ENCODE results near the gene OR6X1. TPM values are rescaled to one million over a fixed set of nuclear protein-coding genes. Genes with fewer than 3 reads are reported as not detected.

OR6X1 gene, protein sequence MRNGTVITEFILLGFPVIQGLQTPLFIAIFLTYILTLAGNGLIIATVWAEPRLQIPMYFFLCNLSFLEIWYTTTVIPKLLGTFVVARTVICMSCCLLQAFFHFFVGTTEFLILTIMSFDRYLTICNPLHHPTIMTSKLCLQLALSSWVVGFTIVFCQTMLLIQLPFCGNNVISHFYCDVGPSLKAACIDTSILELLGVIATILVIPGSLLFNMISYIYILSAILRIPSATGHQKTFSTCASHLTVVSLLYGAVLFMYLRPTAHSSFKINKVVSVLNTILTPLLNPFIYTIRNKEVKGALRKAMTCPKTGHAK
- not detected for total RNA-seq

DNA sequence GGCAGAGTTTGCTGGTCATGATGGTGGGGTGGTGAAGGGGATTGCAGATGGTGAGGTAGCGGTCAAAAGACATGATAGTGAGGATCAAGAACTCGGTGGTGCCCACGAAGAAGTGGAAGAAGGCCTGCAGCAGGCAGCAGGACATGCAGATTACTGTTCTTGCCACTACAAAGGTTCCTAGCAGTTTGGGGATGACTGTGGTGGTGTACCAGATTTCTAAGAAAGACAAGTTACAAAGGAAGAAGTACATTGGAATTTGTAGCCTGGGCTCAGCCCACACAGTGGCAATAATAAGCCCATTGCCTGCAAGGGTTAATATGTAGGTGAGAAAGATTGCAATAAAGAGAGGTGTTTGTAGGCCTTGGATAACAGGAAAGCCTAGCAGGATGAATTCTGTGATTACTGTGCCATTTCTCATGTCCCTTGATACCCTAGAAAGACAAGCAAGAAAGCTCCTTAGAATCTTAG lies at the start of gene OR6X1:
TSS of gene OR6X1 (minus strand) at position 418 of the 468 bp plus-strand sequence. CDS start at position 418, 0 bp downstream.
- no peaks in the 10 kb centered on the region for H3K36me3 ChIP-seq
- intact Hi-C loops (cut with DNase I) = no loop called here
- no peak within 1 kb of the TSS for H3K9ac ChIP-seq (ENCODE audit: low read depth in 2 of 2, low read length in 2 of 2)
- no peaks in the 10 kb centered on the region for H3K27me3 ChIP-seq
- TF ChIP-seq, protein P1, sequence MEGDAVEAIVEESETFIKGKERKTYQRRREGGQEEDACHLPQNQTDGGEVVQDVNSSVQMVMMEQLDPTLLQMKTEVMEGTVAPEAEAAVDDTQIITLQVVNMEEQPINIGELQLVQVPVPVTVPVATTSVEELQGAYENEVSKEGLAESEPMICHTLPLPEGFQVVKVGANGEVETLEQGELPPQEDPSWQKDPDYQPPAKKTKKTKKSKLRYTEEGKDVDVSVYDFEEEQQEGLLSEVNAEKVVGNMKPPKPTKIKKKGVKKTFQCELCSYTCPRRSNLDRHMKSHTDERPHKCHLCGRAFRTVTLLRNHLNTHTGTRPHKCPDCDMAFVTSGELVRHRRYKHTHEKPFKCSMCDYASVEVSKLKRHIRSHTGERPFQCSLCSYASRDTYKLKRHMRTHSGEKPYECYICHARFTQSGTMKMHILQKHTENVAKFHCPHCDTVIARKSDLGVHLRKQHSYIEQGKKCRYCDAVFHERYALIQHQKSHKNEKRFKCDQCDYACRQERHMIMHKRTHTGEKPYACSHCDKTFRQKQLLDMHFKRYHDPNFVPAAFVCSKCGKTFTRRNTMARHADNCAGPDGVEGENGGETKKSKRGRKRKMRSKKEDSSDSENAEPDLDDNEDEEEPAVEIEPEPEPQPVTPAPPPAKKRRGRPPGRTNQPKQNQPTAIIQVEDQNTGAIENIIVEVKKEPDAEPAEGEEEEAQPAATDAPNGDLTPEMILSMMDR (IDR thresholded peaks at IDR 0.05) = no peak
- H3K27ac ChIP-seq = no peak within 1 kb of the TSS
- no peaks in the 10 kb centered on the region for H3K4me1 ChIP-seq
- no peak for DNase-seq
- H3K9me3 ChIP-seq = no peaks in the 10 kb centered on the region
- H3K4me3 ChIP-seq = no peak within 1 kb of the TSS

DNA sequence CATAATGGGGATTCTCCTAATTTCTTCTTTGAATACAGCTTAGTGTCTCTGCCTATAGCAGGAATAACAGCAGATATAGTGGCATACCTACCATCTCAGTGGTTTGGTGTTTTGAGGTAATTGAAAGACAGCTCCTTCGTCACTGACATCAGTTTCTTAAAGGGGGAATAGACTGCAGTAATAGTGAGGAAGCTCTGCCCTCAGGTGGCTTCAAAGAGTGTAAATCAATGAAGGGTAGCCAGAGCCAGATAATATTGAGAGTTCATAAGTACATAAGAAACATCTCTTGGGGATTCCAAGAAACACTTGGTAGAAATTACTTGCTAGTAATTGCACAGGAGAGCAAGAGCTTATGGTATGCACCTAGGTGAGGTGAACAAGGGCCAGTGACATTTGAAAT lies 47.4 kb upstream of the OR6X1 start:
- Histone ChIP-seq H3K9me3 (no peaks in the 10 kb centered on the region), H3K36me3 (no peaks in the 10 kb centered on the region), H3K9ac (ENCODE audit: low read depth in 2 of 2, low read length in 2 of 2) (no peak overlapping the region), H3K4me1 (no peaks in the 10 kb centered on the region), H3K27ac (no peak overlapping the region), H3K27me3 (no peaks in the 10 kb centered on the region), H3K4me3 (no peak overlapping the region)
- intact Hi-C loops (cut with DNase I) = no loop called here
- TF ChIP-seq, protein P1 (IDR thresholded peaks at IDR 0.05) = no peak
- no peak for DNase-seq

DNA sequence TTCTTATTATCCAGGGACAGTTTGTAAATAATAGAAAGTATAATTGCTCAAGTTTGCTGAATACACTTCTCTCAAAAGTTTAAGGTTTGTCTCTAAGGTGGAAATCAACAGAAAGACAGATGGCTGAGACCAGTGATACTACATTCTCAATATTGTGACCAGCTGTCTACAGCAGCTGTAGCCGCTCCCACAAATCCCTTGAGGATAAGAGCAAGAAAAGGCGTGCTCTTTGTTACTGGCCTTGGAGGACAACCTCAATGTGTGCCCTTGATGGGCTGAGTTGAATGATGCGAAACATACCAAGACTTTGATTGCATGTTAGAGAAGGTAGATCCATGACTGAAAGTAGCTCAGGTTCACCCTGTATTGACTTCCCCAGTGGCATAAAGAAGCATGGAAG lies 45.7 kb upstream of the OR6X1 start:
- Histone ChIP-seq H3K27me3 (no peaks in the 10 kb centered on the region), H3K9ac (ENCODE audit: low read depth in 2 of 2, low read length in 2 of 2) (no peak overlapping the region), H3K4me1 (no peaks in the 10 kb centered on the region), H3K36me3 (no peaks in the 10 kb centered on the region), H3K9me3 (no peaks in the 10 kb centered on the region), H3K4me3 (no peak overlapping the region), H3K27ac (no peak overlapping the region)
- DNase-seq = no peak
- TF ChIP-seq, protein P1 (IDR thresholded peaks at IDR 0.05) = no peak
- intact Hi-C loops (cut with DNase I) = no loop called here

DNA sequence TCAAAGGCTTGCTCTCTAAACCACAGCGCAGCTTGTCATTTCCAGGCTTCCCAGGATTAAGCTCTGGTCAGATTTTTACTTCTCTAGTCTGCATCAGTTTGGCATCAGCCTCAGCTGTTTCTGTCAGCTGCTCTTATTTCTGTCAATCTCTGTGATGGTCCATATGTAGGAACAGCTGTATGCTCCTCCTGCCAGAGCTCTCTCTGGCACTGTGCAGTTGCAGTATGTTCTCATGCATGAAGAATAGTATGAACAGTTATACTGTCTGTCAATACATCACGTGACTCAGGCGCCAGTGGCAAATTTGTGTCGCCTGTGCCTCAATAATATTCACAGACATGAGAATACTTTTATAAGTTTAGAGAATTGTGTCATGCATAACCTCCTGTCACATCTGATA lies 45.1 kb upstream of the OR6X1 start:
- TF ChIP-seq, protein P1 (IDR thresholded peaks at IDR 0.05) = no peak
- intact Hi-C loops (cut with DNase I) = no loop called here
- Histone ChIP-seq H3K36me3 (no peaks in the 10 kb centered on the region), H3K27ac (no peak overlapping the region), H3K9ac (ENCODE audit: low read depth in 2 of 2, low read length in 2 of 2) (no peak overlapping the region), H3K9me3 (no peaks in the 10 kb centered on the region), H3K4me1 (no peaks in the 10 kb centered on the region), H3K4me3 (no peak overlapping the region), H3K27me3 (no peaks in the 10 kb centered on the region)
- no peak for DNase-seq

DNA sequence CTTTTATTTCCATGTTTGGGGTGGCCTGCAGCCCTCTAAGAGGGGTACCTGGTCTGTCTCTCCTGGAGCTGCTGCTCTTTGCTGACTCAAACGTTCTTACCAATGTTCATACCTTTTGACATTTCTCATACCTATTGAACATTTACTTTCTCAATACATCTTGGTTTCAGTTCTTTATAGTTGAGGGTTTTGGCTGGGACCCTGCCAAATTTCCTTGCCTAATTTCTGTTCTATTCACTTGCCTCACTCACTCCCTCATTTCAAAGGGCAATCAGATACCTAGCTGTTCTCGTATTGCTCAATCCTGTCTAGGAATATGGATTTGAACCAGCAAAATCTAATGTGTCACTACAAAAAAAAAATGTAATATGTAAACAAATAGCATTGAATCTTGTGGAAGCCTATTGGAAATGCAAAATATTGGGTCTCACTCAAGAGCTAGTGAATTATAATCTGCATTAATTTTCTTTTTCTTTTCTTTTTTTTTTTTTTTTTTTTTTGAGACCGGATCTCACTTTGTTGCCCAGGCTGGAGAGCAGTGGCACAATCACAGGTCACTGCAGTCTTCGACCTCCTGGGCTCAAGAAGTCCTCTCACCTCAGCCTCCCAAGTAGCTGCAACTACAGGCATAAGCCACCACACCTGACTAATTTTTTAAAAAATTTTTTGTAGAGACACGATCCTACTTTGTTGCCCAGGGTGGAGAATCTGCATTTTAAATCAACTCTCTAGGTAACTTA lies 44.4 kb upstream of the OR6X1 start:
- no peaks in the 10 kb centered on the region for H3K27me3 ChIP-seq
- no peaks in the 10 kb centered on the region for H3K4me1 ChIP-seq
- H3K36me3 ChIP-seq = no peaks in the 10 kb centered on the region
- no peak overlapping the region for H3K9ac ChIP-seq (ENCODE audit: low read depth in 2 of 2, low read length in 2 of 2)
- TF ChIP-seq, protein P1 (IDR thresholded peaks at IDR 0.05) = no peak
- H3K9me3 ChIP-seq = no peaks in the 10 kb centered on the region
- no peak overlapping the region for H3K4me3 ChIP-seq
- intact Hi-C loops (cut with DNase I) = no loop called here
- DNase-seq = no peak
- no peak overlapping the region for H3K27ac ChIP-seq

Data from colonic mucosa (tissue), 4 donors.